PFSK-1 (cell line): Measurements from ENCODE around the gene CEP135.

Experiments used
- FOXP2 ChIP-seq: optimal IDR thresholded peaks from 2 replicates; pipeline ENCODE3; 2011; ENCODE audit warnings: borderline replicate concordance, control low read depth, inconsistent platforms; ENCODE audit not compliant: insufficient read depth; ENCODE audit errors: extremely low read length, extremely low read depth
- POLR2AphosphoS5 ChIP-seq: IDR thresholded peaks from 2 replicates; pipeline ENCODE4 v1.6.1; 2012; ENCODE audit warnings: low read depth, mild to moderate bottlenecking, control low read depth, low read length, moderate library complexity
- SIN3A ChIP-seq: IDR thresholded peaks from 2 replicates; pipeline ENCODE4 v1.6.1; 2012; ENCODE audit warnings: mild to moderate bottlenecking, low read length, moderate library complexity, borderline replicate concordance; ENCODE audit not compliant: insufficient read depth
- TAF1 ChIP-seq: IDR thresholded peaks from 2 replicates; pipeline ENCODE4 v1.6.1; 2012; ENCODE audit warnings: low read length, control low read depth, borderline replicate concordance; ENCODE audit not compliant: insufficient read depth
- TF ChIP-seq, protein P1 (sequence below), 2 experiments: IDR thresholded peaks; 2 replicates each; pipeline versions ENCODE4 v1.6.1 to v1.8.0; 2011 to 2012; ENCODE audit warnings: low read depth in 2 of 2, low read length in 2 of 2, control low read depth in 1 of 2, inconsistent platforms in 1 of 2, mild to moderate bottlenecking in 1 of 2, moderate library complexity in 1 of 2; ENCODE audit not compliant: insufficient read depth in 1 of 2

Gene CEP135

DNA sequence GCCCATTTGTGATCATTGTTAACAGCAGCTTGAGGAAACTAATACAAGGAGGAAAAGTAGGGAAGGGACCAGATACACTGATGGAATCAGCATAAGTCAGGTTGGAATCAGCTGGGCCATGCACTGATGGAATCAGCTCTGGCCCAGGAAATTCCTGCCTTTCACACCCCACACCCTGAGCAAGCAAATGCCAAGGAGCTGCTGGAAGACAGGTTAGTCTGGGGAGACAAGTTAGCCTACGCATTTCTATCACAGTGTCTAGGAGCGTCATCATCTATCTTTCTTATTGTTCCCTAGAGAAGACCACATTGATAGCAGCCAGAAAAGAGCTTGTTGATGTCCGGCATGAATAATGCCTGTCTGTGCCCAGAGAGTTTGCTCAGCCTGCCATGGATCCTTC is 16.2 kb upstream of the CEP135 start:
- TF ChIP-seq SIN3A (no peak), TAF1 (no peak), FOXP2 (no peak)

DNA sequence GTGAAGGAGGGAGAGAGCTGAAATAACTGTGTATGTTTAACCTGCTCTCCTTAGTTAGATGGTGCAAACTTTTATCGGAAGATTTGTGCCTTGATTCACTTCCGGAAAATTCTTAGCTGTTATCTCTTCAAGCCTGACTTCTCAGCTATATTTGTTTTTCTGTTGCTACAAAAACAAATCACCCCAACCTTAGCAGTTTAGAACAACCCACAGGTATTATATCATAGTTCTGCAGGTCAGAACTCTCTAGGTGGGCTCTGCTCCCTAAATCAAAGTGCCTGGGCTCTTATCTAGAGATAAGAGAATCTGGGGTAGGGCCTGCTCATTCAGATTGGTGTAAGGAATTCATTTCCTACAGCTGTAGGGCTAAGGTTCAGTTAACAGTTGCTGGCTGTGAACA is 15.1 kb upstream of the CEP135 start:
- TF ChIP-seq SIN3A (no peak), POLR2AphosphoS5 (no peak), TAF1 (no peak), FOXP2 (no peak)
- TF ChIP-seq, protein P1, sequence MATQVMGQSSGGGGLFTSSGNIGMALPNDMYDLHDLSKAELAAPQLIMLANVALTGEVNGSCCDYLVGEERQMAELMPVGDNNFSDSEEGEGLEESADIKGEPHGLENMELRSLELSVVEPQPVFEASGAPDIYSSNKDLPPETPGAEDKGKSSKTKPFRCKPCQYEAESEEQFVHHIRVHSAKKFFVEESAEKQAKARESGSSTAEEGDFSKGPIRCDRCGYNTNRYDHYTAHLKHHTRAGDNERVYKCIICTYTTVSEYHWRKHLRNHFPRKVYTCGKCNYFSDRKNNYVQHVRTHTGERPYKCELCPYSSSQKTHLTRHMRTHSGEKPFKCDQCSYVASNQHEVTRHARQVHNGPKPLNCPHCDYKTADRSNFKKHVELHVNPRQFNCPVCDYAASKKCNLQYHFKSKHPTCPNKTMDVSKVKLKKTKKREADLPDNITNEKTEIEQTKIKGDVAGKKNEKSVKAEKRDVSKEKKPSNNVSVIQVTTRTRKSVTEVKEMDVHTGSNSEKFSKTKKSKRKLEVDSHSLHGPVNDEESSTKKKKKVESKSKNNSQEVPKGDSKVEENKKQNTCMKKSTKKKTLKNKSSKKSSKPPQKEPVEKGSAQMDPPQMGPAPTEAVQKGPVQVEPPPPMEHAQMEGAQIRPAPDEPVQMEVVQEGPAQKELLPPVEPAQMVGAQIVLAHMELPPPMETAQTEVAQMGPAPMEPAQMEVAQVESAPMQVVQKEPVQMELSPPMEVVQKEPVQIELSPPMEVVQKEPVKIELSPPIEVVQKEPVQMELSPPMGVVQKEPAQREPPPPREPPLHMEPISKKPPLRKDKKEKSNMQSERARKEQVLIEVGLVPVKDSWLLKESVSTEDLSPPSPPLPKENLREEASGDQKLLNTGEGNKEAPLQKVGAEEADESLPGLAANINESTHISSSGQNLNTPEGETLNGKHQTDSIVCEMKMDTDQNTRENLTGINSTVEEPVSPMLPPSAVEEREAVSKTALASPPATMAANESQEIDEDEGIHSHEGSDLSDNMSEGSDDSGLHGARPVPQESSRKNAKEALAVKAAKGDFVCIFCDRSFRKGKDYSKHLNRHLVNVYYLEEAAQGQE (IDR thresholded peaks at IDR 0.05; ENCODE audit: insufficient read depth in 1 of 2, low read depth in 2 of 2, low read length in 2 of 2), result no peak

DNA sequence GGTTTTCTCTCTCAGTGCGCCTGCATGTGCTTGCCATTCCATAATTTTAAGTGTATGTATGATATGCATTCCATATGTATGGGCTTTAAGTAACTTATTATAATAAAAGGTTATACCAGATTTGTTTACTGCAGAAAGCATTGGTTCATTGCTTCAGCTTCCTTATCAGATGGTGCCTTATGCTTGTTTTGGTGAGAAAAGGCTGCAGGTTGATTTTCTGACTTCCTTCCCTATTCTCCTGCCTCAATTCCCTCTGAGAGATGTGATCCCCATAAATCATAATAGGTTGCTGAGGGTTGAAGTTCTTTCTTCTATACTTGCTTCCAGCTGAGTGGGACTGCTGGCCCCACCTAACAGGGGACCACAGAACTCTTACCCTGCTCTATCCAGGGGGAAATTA is 10.3 kb upstream of the CEP135 start:
- TF ChIP-seq TAF1, result no peak
- no peak for TF ChIP-seq POLR2AphosphoS5
- no peak for TF ChIP-seq FOXP2
- no peak for TF ChIP-seq SIN3A
- TF ChIP-seq, protein P1 (IDR thresholded peaks at IDR 0.05; ENCODE audit: insufficient read depth in 1 of 2, low read depth in 2 of 2, low read length in 2 of 2), result no peak

DNA sequence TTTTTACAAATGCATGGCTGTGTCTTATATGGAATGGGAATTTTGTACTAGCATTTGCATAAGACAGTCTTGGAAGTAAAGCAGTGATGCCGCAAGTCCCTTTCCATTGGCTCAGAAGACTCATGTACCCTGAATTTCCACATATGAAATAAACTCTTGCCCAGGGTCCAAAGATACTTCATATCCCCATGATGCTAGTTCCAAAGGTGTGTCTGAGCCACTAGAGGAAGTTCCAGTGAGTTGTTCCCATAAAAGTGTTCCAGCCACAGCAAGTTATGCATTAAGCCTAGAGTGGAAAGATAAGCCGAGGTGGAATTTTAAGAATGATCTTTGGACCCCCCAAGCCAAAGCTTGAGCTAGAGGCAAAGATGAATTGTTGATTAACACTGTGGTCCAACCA is 9.3 kb upstream of the CEP135 start:
- TF ChIP-seq TAF1 (no peak), FOXP2 (no peak), SIN3A (no peak), POLR2AphosphoS5 (no peak)
- TF ChIP-seq, protein P1 (IDR thresholded peaks at IDR 0.05; ENCODE audit: insufficient read depth in 1 of 2, low read depth in 2 of 2, low read length in 2 of 2), result no peak

DNA sequence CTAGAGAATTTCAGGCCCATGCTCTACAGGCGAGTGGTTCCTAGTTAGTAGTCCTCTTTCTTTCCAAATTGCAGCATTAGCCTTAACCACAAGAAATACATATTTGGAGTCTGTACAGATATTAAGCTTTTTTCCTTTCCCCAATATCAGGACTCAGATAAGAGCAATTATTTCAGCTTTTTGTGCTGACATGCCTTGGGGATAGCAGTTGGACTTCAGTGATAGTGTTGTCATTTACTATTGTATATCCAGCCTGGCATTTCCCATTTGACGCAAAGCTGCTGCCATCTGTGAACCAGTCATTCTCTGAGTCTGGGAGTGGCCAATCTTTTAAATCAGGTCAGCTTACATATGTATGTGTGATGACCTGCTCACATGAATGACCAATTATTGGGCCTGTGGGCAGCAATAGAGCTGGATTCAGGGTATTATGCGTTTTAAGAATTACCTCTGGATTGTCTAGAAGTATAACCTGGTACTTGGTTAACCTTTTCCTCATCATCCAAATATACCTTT is 6.8 kb upstream of the CEP135 start:
- TF ChIP-seq TAF1 (no peak), SIN3A (no peak), POLR2AphosphoS5 (no peak), FOXP2 (no peak)

DNA sequence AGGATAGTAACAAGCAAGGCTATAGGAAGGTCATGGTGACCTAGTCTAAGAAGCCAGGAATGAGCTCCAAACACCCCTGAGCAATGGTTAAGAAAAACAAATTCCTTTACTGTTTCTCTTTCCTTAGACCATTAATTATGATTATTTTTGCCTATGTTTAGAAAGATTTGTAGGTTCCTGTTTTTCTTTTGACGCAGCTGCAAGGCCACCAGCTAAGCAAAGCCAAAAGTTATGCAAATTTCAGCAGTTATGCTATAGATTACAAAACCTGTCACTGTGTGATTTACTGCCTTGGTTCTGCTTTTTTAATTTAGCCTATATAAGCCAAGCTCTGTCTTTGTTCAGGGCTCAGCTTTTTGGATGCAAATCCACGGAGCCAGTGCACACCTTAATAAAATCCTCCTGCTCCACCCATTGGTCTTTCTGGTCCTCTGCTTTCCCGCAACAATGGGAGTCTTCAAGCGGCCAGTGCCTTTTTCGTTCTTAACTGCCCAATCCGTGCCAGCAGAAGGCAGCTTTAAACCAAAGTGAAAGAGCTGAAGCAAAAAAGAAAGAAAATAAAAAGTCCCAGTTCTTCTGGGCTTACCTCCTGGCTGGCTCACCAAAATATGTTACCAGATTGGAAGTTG is 1.4 kb upstream of the CEP135 start:
- TF ChIP-seq SIN3A (no peak), FOXP2 (no peak)
